Raji (cell line): Measurements from ENCODE around the gene CMC4.
A peak's percentile ranks its signal among the peaks of the same experiment; 100 is the strongest.

ENCODE experiments used
- POLR2A ChIP-seq: IDR thresholded peaks from 2 replicates; pipeline ENCODE4 v1.6.1; 2011; ENCODE audit warnings: low read depth, low read length, control low read depth; ENCODE audit not compliant: insufficient read depth

The CMC4 gene, protein sequence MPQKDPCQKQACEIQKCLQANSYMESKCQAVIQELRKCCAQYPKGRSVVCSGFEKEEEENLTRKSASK

DNA sequence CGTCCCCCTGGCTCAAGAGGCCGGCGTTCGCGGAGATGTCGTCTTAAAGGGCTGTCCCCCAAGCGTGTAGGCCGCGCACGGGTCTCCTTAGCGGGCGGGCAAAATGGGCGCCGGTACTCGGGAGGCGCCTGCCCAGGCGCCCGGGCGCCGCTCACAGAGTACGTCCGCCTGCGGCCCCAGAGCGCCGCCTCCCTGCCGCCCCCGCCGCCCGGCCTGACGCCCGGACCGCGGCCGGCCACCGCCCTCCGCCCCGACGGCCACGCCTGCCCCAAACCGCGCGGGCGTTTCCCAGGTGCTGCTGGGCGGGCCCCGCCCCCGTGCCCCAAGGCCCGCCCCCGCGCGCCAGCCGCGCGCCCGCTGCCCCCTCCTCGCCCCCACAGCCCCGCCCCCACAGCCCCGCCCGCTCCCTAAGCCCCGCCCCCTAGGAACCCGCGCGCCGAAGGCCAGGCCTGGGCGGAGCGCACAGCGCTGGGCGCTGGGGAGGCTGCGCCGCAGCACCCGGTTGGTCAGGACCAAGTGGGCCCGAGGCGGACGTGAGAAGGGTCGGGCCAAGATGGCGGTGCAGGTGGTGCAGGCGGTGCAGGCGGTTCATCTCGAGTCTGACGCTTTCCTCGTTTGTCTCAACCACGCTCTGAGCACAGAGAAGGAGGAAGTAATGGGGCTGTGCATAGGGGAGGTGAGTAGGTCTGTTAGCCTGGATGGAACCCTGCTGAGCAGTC, at the start of gene CMC4, which contains the start of the genes BRCC3 and MTCP1:
Gene CMC4, minus strand, starts transcription at position 162 of the 719 bp plus-strand sequence. CDS start 7,113 bp downstream, outside the sequence.
Gene BRCC3, plus strand, starts transcription at position 534 of the 719 bp plus-strand sequence. Its CDS starts 20 bp downstream, at position 554.
Gene MTCP1, minus strand, starts transcription at position 162 of the 719 bp plus-strand sequence. CDS start 5,126 bp downstream, outside the sequence.
- peak; percentile 91 for TF ChIP-seq POLR2A

- no peak for TF ChIP-seq POLR2A
Observed at GRCh38 chrX:155115174-155115819, 44.4 kb upstream of the CMC4 start.

GRCh38 chrX:155113097-155113496, 42.2 kb upstream of the CMC4 start:
- TF ChIP-seq POLR2A, result no peak

GRCh38 chrX:155112171-155112570, 41.2 kb upstream of the CMC4 start:
- TF ChIP-seq POLR2A, result no peak

GRCh38 chrX:155108427-155108826, 37.5 kb upstream of the CMC4 start:
- TF ChIP-seq POLR2A, result no peak

- no peak for TF ChIP-seq POLR2A
Observed at GRCh38 chrX:155105919-155106318, 35.0 kb upstream of the CMC4 start.

DNA sequence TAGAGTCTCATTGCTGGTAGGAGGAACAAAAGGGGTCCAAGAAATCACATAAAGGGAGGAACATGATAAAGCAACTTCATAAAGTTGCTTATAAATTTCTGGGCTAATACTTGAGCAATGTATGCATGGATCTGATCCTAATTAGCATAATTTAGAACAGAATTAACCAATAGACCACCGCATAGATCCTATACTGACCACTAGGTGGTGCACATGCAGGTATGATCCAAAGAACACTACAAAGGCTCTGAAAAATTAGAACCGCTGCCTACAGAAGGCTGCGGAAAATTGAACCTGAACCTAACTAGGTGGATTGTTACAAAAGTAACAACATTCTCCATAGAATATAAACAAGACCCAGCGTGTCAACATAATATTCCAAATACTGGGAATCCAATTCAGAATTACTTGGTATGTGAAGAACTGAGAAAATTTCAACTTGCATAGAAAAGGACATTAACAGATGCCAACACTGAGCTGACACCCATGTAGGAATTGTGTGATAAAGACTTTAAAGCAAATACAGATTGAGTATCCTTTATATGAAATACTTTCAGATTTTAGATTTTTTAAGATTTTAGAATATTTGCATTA, 23.6 kb upstream of the CMC4 start:
- TF ChIP-seq POLR2A, result no peak

- no peak for TF ChIP-seq POLR2A
Observed at GRCh38 chrX:155086961-155087735, 16.2 kb upstream of the CMC4 start.

- TF ChIP-seq POLR2A, result no peak
Observed at GRCh38 chrX:155086202-155086840, 15.4 kb upstream of the CMC4 start.

DNA sequence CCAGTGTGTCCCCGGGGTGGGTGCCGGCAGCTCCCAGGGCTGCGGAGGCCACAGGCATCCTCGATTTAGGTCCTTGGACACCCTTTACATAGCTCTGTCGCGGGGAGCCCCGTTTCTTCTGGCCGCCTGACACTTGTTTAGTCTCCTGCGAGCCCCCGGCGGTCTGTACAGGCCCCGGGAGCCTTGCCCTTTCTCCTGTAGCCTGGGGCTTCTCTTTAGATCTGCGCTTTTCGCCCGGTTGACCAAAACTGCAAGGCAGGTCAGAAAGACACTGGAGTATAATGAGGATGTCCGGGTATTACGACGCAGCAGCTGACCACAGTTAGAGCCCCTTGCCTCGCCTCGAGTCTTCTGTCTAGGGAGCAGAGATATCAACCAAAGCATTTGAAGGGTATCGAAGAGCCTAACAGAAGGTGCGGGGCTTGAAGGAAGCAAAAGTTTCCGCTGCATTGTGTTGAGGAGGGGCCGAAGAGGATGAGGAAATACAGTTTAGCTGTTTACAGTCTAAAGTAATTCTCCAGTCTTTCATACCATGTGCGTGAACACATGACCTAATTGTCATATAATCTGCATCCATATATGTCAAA, 851 bp upstream of the CMC4 start:
- no peak for TF ChIP-seq POLR2A

- no peak for TF ChIP-seq POLR2A
Observed at GRCh38 chrX:155070663-155070974, 317 bp downstream of the CMC4 start.

GRCh38 chrX:155070038-155070437, 898 bp downstream of the CMC4 start:
- peak; percentile 15; the same call in 1 of the 2 replicates for TF ChIP-seq POLR2A

GRCh38 chrX:155069414-155069813, 1.5 kb downstream of the CMC4 start:
- TF ChIP-seq POLR2A, result no peak

DNA sequence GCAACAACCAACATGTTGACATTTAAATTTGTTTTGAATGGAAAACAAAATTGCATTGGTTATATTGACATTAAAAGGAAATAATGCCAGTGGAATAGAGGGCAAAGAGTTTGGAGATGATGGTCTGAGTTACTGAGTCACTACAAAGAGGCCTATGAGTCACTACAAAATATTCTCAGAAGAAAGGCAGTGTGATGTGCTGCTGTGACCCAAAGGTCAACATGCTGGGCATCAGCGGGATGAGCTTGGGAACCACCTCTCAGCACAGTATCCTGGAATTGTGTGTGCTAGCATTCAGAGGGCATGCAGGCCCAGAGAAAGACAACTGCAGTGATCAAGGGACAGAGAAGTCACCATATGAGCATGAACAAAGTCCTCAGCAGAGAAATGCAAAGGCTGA, 2.8 kb downstream of the CMC4 start:
- no peak for TF ChIP-seq POLR2A
